ENCODE data around the gene SEMA6B.

GRCh38 chr19:4541114-4541805 is 18.2 kb downstream of the SEMA6B start:
- TF ChIP-seq CTCF (IDR thresholded peaks at IDR 0.05) (no peak), POLR2A (IDR thresholded peaks at IDR 0.05) (no peak)

Measured in breast epithelium (tissue), 3 donors.